IPS-NIHi11 (cell line): ENCODE measurements around the gene SCNN1G.
"Not testable (repeated sequence)": the region's sequence is repeated elsewhere in the genome, so short reads cannot be mapped to it uniquely, and the experiment has no call there.

Experiments
- DNase-seq: peaks from one replicate; pipeline ENCODE4 v3.0.0; 2012; ENCODE audit warnings: mixed read lengths, low spot score

Gene SCNN1G

DNA sequence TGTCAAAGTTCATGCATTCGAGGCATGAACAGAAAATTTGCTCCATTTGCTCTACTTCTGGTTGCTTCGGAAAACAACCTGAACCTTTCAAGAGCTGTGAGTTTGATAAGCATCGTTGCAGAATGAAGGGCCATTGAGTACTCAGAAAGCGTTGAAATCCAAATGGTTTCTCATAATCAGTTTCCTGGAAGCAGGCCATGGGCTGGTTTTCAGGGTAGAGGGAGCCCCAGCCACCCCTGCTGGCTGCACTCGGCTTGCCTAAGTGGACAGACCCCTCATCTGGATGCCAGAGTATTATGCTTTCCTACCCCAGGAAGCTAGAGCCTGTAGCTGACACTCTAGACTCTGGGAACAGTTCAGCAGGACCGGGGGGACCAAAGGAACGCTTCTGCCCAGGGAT is 24.4 kb downstream of the SCNN1G start:
- DNase-seq: no peak

GRCh38 chr16:23207485-23207884 is 24.9 kb downstream of the SCNN1G start:
- no peak for DNase-seq

GRCh38 chr16:23209606-23210005 is 27.1 kb downstream of the SCNN1G start:
- DNase-seq: no peak

- DNase-seq: no peak
Observed at GRCh38 chr16:23213831-23214230, 31.3 kb downstream of the SCNN1G start.

DNA sequence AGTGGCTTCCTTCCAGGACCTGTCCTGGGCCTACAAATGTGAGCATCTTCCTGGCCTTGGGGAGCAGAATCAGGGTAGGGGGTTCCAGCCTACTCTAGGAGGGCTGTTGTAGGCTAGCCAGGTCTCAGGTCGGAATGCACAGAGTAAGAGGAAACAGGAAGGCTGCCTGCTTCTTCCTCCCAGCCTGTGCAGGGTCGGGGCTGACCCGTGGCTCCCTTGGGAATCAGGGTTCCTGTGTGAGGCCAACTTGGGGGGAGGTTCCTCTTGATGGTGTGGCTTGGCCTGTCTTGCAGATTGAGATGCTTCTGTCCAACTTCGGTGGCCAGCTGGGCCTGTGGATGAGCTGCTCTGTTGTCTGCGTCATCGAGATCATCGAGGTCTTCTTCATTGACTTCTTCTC is 32.3 kb downstream of the SCNN1G start:
- DNase-seq: no peak

- no peak for DNase-seq
Observed at GRCh38 chr16:23215435-23215834, 32.9 kb downstream of the SCNN1G start.

DNA sequence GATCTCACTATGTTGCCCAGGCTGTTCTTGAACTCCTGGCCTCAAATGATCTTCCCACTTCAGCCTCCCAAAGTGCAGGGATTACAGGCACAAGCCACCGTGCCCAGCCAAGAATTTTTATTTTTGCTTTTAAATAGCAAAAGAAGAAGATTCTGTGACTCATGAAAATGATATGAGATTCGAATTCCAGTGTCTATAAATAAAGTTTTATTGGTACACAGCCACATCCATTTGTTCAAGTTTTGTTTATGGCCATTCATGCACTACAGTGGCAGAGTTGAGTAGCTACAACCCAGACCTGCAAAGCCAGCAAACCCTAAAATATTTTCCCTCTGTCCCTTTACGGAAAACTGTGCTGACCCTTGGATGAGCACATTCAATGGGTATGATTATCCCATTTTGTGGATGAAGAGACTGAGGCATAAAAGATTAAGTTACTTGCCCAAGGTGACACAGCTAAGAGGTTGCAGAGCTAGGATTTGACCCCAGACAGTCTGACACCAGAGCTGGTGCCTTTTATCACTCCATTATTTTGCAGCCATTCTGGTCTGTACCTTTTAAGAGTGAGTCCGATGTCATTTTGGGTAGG is 34.2 kb downstream of the SCNN1G start:
- no peak for DNase-seq

- DNase-seq: no peak
Observed at GRCh38 chr16:23217646-23218045, 35.1 kb downstream of the SCNN1G start.

DNA sequence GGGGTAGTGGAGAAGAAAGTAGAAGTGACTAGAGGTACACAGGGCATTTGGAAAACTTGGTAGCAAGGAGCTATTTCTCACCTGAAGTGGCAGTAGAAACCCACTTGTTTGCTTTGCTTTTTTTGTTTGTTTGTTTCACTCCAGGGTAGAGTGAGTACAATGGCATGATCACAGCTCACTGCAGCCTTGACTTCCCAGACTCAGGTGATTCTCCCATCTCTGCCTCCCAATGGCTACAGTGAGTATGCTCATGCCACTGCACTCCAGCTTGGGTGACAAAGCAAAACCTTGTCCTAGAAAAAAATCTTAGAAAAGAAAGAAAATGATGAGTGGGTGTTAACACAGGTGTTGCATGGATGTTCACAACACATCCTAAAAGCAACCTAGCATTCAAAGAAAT is 40.4 kb downstream of the SCNN1G start:
- no peak for DNase-seq

DNA sequence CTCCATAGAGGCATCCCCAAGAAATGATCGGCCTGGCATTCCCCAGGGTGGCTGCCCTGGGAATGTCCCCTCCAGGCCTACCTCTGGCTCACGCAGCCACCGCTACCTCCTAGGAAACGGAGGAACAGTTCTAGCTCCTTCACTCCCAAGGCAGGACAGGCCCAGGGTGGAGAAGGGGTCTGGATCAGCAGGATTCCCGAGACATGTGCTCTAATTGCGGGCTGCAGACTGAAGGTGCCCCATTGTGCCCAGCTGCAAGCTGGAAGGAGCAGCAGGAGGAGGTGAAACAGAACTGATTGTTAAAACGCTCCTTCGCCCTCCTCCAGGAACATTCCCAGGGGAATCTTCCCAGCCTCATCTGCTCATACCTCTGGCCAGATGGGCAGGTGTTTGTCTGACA is 40.8 kb downstream of the SCNN1G start:
- no peak for DNase-seq

GRCh38 chr16:23225109-23225508 is 42.6 kb downstream of the SCNN1G start:
- DNase-seq: no peak

DNA sequence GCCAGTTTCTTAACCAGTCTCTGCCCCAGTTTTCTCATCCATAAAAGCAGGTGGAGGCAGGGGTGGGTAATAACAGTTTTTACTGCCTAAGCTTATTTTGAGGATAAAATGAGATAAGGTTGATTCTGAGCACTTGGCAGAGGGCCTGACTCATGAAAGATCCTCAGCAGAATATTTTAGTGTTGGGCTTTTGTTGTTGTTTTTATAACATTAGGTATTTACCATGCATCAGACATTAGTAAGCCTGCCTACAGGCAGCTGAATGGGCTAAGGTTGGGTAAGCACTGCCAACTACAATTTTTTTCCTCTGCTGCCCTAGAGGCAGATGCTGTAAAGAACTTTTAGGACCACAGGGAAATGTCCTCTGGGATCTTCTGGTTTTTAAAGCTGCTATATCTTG is 43.1 kb downstream of the SCNN1G start:
- no peak for DNase-seq

DNA sequence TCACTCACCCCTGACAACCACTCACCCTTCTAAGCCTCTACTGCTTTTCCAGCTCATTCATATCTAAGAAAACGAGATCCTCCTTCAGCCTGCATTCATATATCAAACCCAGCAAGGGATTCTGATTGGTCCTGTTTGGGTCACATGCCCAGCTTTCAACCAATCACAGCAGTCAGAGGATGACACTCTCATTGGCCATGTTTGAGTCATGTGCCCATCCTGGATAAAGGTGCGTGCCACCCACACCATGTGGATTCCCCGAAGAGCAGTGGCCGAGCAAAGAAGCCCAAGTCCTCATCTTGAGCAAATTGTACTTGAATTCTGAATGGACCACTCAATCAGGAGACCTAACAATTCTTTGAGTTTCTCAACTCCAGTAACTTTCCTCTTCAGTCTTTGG is 45.0 kb downstream of the SCNN1G start:
- no peak for DNase-seq

- DNase-seq: no peak
Observed at GRCh38 chr16:23229714-23230113, 47.2 kb downstream of the SCNN1G start.

- no peak for DNase-seq
Observed at GRCh38 chr16:23232806-23233205, 50.3 kb downstream of the SCNN1G start.

DNA sequence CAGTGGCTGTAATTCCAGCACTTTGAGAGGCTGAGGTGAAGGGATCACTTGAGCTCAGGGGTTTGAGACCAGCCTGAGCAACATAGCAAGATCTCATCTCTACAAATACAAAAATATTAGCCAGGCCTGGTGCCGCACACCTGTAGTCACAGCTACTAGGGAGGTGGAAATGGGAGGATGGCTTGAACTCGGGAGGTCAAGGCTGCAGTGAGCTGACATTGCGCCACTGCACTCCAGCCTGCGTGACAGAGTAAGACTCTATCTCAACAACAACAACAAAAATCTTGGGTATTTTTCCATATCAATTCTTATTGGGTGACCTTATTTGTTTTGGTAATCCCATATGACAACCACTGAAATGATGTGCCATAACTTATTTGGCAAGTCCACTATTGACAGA is 52.6 kb downstream of the SCNN1G start:
- no peak for DNase-seq

DNA sequence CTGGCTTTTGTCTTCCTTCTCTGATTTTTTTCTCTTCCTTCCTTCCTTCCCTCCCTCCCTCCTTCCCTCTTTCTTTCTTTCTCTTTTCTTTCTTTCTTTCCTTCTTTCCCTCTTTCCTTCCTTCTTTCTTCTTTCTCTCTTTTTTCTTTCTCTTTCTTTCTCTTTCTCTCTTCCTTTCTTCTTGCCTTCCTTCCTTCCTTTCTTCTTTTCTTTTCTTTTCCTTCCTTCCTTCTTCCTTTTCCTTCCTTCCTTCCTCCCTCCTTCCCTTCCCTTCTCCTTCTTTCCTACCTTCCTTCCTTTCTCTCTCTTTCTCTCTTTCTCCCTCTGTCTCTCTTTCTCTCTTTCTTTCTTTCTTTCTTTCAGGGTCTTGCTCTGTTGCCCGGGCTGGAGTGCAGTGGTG is 54.4 kb downstream of the SCNN1G start:
- no peak for DNase-seq

DNA sequence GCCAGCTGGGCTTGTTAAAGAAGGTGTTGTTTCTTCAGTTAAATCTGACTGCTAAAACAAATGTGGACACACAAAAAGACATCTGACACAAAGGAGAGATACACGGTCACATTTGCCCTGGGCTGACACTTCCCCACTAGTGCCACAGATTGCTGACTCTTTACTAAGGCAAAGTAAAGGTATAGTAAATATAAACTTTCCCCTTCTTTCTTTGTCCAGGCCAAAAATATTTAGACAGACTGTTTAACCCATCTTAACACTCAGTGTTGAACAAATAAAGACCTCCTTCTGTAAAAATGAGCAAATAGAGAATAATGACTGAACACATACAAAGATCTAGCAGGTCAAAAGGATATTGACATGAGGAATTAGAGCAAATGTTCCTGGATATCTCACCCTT is 58.4 kb downstream of the SCNN1G start:
- no peak for DNase-seq

DNA sequence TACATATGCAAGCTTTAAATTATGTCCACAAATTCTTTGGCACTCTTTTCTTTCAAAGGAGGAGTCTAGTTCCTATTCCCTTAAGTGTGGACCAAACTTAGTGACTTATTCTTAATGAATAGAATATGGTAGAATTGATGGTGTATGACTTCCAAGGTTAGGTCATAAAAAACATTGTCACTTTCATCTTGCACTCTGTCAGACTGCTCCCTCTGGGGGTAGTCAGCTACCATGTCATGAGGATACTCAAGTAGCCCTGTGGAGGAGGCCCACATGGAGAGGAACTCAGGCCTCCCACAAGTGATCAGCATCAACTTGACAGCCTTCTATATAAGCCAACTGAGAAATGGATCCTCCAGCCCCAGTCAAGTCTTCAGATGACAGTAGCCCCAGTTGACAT is 61.6 kb downstream of the SCNN1G start:
- DNase-seq: no peak

GRCh38 chr16:23245268-23245667 is 62.7 kb downstream of the SCNN1G start:
- no peak for DNase-seq

DNA sequence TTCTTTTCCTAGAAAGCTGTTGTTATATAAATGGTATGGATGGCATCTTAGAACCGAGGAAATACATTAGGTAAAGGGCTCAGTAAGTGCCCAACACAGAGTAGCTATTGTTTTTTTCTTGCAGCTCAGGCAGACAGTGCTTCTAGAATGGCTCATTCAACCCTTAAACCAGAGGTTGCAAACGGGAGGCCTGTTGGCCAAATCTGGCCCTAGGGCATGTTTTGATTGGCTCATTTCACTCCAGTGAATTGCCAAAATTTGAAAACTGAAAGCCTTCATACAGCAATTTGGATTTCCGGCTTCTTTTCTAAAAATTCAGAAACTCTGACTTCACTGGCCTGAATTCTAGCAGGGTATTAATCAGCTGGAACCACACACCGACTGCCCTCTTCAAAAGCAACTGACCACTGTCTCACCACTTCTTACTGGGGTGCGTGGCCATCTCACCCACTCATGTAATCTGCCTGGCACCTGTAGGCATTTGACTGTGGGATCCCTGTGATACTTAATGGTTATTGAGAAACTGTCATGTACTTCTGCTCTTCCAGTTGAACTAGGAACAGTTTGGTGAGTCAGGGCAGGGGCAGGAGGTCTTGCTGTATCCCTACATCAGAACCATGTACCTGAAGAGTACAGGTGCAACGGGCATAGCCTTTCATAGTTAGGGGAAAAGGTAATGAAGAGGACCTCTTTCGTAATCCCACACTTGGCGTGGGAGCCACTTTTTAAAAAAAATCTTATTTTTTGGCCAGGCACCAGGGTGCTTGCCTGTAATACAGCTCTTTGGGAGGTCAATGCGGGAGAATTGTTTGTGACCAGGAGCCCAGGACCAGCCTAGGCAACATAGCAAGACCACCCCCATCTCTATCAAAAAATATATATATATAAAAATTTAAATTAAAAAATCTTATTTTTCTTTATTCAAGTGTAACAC is 66.0 kb downstream of the SCNN1G start:
- DNase-seq: no peak

GRCh38 chr16:23249830-23250229 is 67.3 kb downstream of the SCNN1G start:
- DNase-seq: no peak

DNA sequence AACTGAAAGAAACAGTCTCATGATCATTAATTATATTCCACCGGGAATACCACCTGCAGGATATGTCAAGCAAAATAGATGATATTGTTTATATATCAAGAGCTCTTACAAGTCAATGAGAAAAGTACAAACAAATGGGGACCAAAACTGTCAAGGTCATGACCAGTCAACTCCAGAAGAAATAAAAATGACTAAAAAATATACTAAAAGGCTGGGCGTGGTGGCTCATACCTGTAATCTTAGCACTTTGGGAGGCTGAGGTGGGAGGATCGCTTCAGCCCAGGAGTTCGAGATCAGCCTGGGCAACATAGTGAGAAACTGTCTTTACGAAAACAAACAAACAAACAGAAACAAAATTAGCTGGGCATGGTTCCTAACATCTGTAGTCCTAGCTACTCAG is 69.8 kb downstream of the SCNN1G start:
- DNase-seq: no peak

DNA sequence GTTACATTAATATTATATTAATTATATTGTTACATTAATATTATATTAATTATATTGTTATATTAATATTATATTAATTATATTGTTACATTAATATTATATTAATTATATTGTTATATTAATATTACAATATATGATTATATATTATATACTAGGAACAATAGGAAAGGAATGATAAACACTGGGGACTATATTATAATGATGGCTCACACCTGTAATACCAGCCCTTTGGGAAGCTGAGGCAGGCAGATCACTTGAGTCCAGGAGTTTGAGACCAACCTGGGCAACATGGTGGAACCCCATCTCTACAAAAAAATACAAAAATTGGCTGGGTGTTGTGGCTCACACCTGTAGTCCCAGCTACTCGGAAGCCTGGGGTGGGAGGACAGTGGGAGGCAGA is 71.1 kb downstream of the SCNN1G start:
- not testable (repeated sequence) for DNase-seq
